GM19463 (cell line): ENCODE measurements around the gene SOX10.

Experiments used
- ATAC-seq: cut with Tn5 transposase; IDR thresholded peaks from one replicate; pipeline ENCODE4 v1.9.1; 2021; ENCODE audit warnings: mild to moderate bottlenecking, moderate library complexity; ENCODE audit not compliant: unreplicated experiment

SOX10 gene

DNA sequence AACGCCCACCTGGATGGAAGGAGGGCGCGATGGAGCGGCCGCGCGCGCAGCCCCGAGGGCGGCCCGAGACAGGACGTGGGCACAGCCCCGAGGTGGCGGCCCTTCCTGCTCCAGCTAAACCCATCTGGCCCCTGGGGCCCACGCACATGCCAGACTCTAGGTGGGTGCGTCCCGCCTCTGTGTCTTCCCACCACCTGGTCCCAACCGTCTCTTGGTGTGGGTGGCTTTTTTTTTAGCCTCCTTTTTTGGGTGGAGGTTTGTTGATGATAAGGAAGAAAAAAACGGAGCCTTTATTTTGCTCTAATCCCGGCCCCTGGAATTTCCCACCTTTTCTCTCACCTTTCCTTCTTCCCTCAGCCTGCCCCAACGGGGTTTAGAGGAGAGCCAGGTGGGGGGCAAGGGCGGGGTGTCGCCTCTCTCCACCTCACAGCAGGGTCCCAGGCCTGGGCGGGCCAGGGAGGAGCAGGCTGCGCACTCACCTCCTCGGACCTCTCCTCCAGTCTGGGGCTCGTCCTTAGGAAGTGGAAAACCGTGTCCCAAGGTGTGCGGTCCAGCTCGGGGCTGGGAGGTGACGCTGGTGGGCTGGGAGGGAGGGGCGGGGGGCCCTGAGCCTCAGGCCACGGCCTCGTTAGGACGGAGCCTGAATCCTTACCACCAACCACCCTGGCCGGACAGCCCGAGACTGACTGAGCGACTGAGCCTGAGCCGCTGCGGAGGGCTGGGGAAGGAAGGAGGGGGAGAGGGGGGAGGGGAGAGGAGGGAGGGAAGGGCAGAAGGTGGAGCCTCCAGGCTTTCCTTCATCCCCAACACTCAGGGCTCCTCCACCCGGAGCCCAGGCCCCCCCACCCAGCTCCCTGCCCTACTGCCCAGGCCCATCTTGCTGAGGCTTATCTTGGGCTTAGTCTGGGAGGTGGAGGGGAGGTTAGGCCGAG lies at the start of gene SOX10:
SOX10 (minus strand) TSS at position 696 of the 932 bp plus-strand sequence. CDS start 771 bp downstream, outside the sequence.
- ATAC-seq, result no peak

DNA sequence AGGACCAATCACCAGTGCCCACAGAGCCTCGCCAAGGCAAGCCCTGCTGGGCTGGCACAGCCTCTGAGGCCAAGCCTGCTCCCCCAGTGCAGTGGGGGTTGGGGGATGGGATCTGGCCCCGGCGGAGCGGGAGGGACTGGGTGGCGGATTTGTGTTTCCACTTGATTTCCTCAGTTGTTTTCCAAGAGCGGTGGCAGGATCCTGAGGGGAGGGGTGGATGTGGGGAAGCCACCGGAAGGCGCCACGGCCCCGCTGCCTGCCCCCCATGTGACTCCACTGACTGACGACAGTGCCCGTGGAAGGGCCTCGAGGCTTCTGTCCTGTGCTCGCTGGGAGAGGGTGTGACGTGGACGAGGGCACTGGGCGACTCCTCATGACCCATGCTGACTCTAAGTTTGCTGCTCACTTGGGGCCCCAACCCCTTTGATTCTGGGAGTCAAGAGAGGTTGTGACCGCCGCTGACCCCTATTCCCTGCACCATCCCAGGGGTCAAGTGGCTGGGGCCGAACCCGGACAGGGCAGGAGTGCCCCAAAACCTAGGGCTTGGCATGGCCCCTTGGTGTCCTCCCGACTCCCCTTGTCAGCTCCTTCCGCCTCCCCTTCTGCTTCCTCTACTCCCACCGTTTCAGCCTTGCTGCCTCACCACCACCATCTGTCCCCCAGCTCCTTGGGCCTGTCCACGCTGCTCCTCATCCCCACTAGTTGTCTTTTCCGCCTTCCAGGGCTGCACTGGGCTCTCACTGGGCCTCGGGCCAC lies 49.3 kb upstream of the SOX10 start:
- ATAC-seq, result no peak

DNA sequence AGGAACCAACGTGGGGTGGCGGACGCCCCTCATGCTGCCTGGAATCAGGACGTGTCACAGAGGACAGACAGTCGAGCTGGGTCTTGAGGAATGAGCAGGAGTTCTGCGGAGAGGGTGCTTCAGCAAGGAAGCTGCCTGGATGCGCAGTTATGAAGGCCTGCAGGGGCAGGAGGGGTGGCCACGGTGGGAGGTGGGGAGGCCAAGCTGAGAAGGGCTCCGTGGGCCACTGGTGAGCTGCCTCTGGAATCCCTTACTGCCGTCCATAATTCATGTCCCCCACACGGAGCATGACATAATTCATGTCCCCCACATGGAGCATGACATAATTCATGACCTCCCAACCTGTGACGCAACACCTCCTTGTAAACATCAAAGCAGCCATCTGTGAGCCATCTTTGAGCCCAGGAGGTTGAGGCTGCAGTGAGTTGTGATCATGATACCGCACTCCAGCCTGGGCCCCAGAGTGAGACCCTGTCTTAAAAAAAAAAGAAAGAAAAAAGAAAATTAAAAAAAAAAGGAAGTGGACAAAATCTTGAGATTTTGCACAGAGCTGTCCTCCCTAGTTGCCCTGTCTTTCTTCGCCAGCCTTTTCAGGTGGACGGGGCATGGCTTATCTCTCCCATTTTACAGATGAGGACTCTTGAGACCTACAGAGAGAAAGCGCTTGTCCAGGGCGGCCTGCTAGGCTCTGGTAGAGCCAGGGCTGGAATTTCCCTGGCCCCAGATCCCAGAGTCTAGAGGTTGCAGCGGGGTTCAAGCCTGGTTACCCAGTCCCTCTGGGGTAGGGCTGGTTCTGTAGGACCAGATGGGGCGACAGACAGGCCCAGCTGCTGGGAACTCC lies 48.5 kb upstream of the SOX10 start:
- ATAC-seq, result no peak

DNA sequence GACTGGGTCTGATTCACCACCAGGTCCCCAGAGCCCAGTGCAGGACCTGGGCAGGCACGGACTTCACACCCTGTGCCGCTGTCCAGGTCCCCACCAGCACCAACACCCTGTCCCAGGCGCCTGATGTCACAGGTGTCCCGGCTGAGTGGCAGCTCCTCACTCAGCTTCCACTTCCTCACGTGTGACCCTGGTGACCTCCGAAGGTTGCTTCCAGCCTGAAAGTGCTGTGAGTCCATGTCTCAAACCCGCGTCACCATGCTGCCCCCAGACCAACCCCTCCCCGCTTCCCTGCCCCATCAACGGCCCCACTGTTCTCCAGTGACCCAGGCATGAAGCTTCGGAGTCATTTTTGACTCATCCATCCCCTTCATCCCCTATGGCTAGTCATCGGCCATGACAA lies 47.1 kb upstream of the SOX10 start:
- no peak for ATAC-seq

DNA sequence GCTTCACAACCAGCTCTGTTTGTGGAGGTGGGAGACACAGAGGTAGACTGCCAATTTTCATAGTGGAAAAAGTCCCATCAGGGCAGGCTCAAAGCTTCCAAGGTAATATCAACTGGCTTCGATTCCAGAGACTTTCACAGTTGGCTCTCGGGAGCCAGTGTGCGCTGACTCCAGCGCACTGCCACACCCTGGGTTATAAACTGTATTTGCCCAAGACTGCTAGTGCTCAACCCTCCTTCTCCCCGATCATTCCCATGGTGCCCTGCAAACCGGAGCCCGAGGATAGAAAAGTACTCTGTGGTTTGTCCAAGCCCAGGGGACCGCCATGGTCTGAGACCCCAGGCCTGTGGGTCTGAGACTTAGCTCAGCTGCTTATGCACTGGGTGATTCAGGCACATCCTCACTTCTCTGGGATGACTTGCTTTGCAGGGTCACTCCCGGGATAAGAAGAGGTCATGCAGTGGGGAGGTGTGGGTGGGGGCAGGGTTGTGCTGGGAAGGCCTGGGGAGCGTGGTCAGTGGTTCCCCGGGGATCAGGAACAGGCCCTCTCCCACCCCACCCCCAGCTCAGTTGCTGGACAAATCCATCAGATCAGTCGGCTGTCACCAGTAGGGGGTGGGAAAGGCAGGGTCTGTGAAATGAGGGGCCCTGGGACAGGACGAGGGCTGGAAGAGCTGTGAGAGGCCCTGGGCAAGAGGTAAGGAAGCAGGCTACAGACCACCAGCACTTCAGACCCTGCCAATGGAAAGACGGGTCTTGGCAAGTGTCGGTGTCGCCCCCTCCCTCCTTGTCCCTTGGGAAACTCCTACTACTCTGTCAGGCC lies 46.2 kb upstream of the SOX10 start:
- no peak for ATAC-seq

DNA sequence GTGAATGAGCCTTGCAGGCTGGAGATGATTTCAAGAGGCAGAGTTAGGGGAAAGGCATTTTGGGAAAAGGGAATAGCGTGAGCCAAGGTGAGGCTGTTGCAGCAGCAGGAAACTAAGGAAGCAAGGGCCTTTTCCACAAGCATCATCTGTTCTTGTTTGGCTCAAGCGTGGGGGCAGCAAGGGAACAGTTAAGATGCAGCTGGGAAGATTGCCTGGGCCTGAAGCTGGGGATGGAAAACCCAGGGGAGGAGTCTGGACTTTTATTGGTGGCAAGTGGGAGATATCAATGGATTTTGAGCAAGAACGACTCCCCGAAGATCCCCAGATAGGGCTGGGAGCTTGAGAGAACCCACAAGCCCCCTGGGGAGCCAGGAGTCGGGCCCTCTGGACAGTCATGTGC lies 45.5 kb upstream of the SOX10 start:
- ATAC-seq, result no peak

DNA sequence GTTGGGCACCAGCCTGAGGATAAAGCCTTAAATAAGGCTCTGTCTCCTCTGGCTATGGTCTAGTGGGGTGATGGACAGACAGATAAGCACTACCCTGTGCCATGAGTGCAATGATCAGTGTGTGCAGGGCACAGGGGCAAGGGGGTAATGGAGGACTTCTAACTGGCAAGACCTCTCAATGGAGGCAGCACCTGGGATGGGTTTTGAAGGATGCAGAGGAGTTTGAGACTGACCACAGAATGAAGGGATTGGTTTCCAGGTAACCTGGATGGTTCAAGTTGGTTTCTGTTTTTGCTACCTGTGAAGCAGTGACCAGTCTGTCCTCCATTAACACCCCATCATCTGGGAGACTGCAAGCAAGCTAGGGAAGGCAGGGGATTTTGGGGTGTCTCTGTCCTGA lies 45.0 kb upstream of the SOX10 start:
- ATAC-seq, result no peak

DNA sequence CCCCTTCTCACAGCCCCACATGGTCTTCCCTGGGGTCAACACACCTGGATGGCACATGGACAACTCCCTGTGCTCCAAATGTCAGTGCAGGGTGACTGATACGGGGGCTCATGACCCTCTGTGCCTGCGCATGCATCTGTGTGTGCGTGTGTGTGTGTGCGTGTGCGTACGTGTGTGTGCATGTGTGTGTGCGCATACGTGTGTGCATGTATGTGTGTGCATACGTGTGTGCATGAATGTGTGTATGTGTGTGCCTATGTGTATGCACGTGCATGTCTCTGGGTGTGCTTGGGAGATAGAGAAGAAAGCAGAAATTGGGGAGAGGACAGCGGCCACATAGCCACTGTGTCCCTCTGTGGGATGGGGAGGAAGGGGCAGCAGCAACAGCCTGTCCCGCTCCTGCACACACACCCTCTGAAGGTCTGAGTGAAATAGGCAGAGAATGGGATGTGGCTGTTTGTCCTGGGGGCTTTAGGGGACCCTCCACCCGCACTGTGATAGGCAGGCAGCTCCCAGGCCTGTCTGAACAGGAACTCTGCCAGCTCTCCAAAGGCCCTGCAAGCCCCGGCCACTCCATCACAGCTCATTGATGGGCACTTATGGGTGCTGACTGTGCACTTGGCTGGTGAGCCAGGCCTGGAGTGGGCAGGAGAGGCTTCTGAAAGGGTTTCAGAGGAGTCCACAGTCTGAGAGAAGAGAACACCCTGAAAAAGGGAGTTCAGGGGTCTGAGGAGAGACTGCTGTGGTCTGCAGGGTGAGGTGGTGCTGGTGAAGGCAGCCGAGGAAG lies 44.2 kb upstream of the SOX10 start:
- no peak for ATAC-seq

DNA sequence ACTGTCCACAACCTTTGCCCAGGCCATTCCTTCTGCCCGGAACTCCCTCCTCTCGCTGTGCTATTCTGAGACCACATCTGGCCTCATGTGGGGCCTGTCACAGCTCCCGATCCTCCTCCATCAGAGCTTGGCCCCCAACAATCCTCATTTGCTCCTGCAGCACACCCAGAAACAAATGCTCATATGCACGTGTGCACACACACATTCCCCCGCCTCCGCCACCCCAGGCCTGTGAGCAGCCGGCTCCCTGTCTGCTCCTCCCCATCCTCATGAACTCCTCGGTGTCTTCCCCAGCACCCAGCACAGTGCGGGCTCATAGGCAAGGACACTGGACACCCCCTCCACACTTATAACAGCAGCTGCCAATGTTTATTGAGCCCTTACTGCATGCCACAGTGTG lies 43.1 kb upstream of the SOX10 start:
- ATAC-seq, result no peak

DNA sequence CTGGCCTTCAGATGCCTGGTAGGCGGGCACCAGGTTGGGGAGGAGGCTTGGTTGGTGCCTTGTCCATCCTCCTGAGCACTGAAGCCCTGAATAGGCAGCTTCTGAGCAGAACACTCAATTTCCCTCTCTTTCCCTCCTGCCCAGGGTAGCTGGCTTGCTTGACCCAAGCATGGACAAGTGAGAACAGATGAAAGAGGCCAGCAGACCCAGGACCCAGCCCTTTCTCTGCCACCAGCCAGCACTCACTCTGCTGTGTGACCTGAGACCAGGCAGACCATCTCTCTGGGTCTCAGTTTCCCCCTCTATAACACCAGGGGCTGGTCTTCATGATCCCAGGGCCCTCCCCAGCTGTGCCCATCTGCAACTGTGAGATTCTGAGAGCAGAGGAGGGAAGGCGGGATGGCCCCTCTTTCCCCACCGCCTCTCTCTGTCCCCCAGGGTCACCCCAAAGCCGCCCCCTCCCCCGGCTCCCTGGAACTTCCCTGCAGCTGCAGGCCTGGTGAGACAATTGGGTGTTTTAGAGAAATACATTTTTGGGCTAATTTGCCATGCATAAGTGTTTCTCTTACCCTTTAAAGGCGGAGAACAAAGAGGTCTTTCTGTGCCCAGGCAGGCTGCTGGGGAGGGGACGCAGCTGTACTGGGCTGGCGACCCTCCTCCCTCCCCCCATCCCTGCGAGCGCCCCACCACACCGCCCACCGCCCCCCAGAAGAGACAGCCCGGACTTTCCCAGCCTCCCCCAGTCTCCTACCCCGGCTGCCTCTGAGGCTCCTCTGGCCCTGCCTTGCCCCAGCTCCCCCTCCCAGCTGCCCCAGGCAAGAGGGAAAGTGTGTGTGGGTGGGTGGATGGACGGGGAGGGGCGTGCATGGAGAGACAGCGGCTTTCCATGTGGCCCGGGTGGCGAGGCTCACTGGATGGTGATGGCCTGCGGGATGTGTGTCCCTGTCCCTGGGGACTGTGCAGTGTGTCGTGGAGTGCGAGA lies 42.1 kb upstream of the SOX10 start:
- no peak for ATAC-seq

DNA sequence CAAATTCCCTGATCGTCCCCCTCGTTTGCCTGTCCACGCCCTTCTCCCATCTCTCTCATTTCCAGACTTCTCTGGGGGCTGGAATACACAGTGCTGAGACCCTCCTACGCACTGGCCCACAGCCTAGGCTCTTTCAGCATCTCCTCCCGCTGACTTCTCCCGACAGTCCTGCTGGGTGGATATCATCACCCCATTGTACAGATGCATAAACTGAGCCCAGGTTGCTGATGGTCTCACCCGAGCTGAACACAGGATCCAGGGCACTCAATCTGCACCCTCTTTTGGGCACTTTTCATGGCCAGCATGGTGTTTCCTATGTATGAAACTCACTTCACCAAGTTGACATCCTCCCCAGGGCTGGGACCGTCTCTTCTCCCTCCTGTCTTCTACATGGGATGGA lies 41.2 kb upstream of the SOX10 start:
- no peak for ATAC-seq

DNA sequence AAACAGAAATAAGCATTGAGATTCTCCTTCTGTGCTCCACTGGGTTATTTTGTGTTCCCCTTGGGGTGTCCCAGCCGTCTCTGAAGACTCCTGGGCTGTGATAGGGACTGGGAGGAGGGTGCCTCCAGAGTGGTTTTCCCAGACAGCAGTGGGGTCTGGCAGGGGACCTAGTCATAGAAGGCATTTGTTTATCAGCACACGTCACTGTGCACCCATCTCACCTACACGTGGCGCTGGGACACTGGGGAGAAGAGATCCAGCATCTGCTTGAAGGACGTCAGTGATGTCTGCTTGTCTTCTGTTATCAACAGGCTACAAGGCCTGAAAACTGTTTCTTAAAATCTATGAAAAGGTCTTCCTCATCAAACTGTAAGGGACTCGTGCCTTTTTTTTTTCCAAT lies 38.7 kb upstream of the SOX10 start:
- no peak for ATAC-seq

DNA sequence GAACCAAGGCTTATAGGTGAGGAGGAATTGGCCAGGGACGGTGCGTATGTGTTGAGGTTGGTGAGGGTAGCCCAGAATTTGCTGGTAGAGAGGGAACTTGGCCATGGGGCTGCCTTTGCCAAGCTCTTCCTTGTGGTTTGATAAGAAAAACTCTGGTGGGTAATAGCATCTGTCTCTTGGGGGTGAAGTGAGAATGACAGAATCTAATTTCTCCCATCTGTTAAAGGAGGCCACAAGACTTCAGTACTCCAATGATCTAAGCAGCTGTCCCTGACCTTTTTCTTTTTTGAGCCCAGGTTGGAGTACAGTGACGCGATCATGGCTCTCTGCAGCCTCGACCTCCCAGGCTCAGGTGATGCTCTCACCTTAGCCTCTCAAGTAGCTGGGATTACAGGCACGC lies 36.9 kb upstream of the SOX10 start:
- ATAC-seq, result no peak

DNA sequence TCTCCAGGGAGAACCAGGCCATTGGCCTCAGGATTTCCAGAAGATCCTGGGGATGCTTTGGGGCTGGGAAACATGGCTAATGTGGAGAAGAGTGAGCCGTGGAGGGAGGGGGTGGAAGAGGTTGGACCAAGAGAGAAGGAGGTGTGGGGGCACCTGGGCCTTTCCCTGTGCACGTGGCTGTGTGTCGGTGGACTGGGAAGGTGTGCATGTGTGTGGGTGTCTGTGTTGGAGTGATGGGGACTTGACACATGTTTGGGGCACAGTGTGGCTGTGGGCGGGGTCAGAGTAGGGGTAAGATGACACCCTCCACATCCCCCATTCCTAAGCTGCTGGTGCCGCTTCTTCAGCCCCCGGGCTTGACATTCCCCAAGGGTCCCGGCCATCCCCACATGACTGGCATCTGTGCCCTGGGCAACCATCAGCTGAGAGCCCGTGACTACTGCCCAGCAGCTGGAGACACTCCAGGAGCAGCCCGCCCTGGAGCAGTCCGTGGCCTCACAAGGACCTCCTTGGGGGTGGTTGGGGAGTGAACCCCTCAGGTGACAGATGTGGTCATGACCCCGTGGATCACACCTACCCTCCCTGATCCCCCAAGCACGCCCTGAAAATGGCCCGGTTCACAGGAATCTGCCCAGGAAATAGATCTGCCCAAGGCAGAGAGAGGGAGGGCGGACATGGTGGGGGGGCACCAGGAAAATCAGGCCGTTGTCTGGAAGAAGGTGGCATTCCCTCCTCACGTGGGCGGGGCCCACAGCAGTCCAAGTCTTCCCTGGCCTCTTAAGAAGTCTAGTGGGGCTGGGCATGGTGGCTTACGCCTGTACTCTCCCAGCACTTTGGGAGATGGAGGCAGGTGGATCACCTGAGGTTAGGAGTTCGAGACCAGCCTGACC lies 34.8 kb upstream of the SOX10 start:
- ATAC-seq, result no peak

DNA sequence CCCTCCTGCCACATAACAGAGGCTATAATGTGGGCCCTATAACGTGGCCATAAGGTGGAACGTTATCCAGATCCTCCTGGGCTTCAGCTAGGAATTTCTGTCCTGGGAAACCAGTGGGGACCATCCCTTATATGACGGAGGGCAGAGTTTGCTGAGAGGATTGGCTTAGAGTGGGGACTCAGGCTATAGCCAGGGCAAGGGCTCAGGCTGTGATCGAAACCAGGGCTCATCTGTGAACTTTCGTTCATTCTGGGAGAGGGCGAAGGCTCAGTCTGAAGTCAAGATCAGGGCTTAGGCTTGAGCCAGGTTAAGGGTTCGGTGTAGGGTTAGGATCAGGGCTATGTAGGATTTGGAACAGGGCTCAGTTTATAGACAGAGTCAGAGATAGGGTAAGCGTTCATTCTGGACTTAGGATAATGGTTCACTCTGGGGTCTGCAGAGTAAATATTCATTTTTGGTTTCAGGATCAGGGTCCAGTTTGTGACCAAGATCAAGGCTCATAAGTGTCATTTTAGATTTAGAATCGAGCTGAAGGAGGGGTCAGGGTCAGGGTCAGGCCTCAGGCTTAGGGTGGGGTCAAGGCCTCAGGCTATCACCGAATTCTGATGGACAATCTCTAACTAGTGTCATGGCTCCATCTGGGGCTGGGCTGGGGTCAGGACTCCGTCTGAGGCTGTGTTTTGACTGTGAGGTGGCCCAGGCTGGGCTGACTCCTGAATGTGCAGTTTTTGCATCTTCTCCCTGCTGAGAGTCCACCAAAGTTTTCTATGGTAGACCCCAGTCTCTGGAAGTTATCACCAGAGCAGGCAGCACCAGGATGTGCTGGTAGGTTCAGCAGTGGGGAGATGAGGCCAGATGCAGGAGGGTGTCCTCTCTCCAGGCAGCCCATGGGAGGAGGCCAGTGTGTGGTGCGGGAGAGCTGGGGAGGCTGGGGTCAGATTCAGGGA lies 33.9 kb upstream of the SOX10 start:
- ATAC-seq, result no peak

DNA sequence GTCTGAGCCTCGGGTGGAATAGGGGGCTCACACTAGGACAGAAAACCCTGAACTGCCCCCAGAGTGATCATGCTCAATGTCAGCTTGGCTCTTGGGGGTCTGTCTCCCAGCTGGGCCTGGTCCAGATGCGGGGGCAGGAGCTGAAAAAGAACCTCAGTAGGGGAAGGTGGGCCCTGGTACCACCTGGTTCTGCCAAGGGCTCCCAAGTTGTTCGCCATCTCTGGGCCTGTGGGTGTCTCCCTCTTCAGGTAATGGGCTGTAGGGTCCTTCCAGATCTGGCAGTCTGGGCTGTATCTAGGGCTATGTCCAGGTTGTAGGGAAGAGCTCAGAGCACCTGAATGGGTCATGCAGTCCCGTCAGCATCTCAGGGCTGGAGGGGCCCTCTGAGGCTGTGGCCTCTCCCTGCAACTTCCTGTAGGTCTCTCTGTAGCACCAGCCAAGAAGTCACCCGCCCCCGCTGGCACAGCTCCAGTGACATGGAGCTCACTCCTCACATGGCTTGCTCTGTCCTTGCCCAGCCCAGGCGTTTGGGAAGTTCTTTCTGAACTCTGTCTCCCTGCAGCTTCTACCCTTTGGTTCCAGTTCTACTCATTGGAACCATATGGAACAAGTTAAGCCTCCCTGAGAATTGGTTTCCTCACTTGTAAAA lies 33.0 kb upstream of the SOX10 start:
- ATAC-seq, result no peak
